Myometrial cell (primary cell): ENCODE results near the gene TMEM97. TPM values are rescaled to one million over a fixed set of nuclear protein-coding genes. Genes with fewer than 3 reads are reported as not detected.

Source experiments
- total RNA-seq: library from RNA; depleted of rRNA; stranded (reverse); fragments of >200 nt; gene quantifications from 2 replicates; pipeline ENCODE4 v1.2.3, GENCODE V29; 2015

The TMEM97 gene
- 42.7 and 48.0 TPM in 2 replicates for total RNA-seq

GRCh38 chr17:28318759-28319597 is at the start of gene TMEM97:
TMEM97 (plus strand) TSS chr17:28319200; CDS start chr17:28319240, 40 bp downstream.

GRCh38 chr17:28335201-28335958 is 16.4 kb downstream of the TMEM97 start, which contains the start of the genes IFT20 and TNFAIP1:
IFT20 (minus strand) TSS chr17:28335472; CDS start chr17:28331985, 3,487 bp downstream.
TNFAIP1 (plus strand) TSS chr17:28335761; CDS start chr17:28339522, 3,761 bp downstream.

GRCh38 chr17:28357061-28357900 is 38.3 kb downstream of the TMEM97 start, which contains the start of gene POLDIP2:
POLDIP2 (minus strand) TSS chr17:28357527; CDS start chr17:28357448, 79 bp downstream.

GRCh38 chr17:28364665-28365363 is 45.8 kb downstream of the TMEM97 start, which contains the start of gene SEBOX:
SEBOX (minus strand) TSS chr17:28365199; CDS start chr17:28365151, 48 bp downstream.

GRCh38 chr17:28370035-28370743 is 51.2 kb downstream of the TMEM97 start, which contains the start of gene VTN:
VTN (minus strand) TSS chr17:28370307; CDS start chr17:28370203, 104 bp downstream.

GRCh38 chr17:28371245-28372202 is 52.5 kb downstream of the TMEM97 start, which contains the start of gene SARM1:
SARM1 (plus strand) TSS chr17:28371694; CDS start chr17:28372033, 339 bp downstream.

Other genes with a start within 250 kb of the TMEM97 start
- 49.3 and 64.5 TPM in 2 replicates for gene IFT20, start 16.3 kb downstream of the TMEM97 start, total RNA-seq
- gene TNFAIP1, start 16.6 kb downstream of the TMEM97 start, total RNA-seq, result 30.6 and 32.4 TPM in 2 replicates
- gene POLDIP2, start 38.3 kb downstream of the TMEM97 start, total RNA-seq, result 147 and 150 TPM in 2 replicates
- gene SEBOX, start 46.0 kb downstream of the TMEM97 start, total RNA-seq, result not detected in 2 replicates
- gene VTN, start 51.1 kb downstream of the TMEM97 start, total RNA-seq, result 0.29 and 1.4 TPM in 2 replicates
- gene SARM1, start 52.5 kb downstream of the TMEM97 start, total RNA-seq, result 4.6 and 5.8 TPM in 2 replicates
- 4.0 and 4.1 TPM in 2 replicates for gene SLC46A1, start 87.0 kb downstream of the TMEM97 start, total RNA-seq
- not detected in 2 replicates for gene SLC13A2, start 154.4 kb downstream of the TMEM97 start, total RNA-seq
- not detected in 2 replicates for gene FOXN1, start 187.1 kb downstream of the TMEM97 start, total RNA-seq
- 31.1 and 37.2 TPM in 2 replicates for gene UNC119, start 233.4 kb downstream of the TMEM97 start, total RNA-seq